HG02943 (cell line): ENCODE results near the gene PON1.

ENCODE experiments used
- ATAC-seq: cut with Tn5 transposase; IDR thresholded peaks from one replicate; pipeline ENCODE4 v1.9.1; 2021; ENCODE audit warnings: mild to moderate bottlenecking, low read depth, moderate library complexity; ENCODE audit not compliant: unreplicated experiment

Gene PON1

DNA sequence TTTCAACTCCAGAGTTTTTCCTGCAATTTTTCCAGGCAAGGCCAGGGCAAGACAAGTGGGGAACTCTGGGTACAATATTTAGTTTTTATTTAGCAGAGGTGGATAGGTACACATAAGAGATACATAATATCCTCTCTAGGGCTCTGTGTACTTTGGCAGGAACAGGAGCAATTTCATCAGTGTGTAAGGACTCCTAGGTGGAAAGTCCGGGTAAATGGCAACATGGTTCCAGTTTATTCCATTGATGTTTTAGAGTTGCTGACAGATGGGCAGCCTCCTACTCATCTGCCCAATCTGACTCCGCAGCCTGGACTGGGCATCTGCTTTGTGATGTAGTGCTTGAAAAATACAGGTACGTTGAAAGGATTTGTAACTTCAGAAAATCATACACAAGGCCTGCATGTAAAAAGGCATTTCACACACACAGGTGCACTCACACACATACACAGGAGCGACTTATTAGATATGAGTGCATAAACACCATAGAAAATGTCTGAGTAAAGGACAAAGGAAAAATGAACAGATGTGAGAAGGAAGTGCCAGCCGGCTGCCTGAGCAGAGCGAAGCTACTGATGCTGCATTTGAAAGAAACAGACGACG, 5.7 kb downstream of the PON1 start:
- no peak for ATAC-seq

DNA sequence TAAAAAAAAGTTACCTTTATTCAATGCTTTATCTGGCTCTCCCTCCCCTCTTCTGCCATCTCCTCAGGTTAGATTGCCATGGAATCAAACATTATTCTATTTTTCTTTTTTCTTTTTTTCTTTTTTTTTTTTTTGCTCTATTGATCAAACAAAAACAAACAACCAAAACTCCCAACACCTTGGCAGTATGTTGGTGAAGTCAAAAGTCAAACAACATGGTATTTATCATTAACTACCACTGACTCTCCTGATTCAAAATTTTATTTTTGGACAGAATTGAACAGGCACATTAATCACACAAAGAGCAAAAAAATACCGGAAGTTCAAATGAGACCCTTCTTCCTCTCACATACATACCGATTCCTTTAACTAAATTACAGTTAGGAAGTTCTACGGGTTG, 6.4 kb downstream of the PON1 start:
- no peak for ATAC-seq

DNA sequence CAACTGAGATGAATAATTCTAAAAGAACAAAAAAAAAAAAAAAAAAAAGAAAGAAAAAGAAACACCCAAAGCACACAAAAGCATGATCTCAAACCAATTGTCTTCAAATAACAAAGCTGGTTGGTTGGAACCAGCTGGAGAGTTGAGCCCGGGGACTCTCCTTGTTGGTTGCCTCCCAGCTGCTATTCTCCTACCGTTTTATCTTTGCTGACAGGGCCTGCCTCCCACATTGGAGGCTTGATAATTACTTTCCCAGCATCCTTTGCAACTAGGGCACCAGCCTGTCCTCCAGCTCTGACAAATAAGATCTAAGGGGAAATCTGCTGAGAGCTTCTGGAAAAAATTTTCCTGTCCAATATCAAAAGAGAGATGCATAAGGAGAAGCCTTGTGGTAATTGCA, 6.8 kb downstream of the PON1 start:
- ATAC-seq, result no peak

DNA sequence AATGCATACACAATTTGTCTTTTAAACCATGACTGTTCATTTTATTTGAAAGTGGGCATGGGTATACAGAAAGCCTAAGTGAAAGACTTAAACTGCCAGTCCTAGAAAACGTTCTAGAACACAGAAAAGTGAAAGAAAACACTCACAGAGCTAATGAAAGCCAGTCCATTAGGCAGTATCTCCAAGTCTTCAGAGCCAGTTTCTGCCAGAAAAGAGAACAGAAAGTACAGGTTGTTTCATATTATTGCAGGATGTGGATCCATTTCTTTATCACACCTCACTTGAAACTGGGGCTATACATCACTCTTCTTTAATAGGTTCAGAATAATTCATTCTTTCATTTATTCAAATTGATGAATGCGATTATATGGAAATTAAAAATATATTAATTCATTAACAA, 7.7 kb downstream of the PON1 start:
- peak; percentile 86 for ATAC-seq

DNA sequence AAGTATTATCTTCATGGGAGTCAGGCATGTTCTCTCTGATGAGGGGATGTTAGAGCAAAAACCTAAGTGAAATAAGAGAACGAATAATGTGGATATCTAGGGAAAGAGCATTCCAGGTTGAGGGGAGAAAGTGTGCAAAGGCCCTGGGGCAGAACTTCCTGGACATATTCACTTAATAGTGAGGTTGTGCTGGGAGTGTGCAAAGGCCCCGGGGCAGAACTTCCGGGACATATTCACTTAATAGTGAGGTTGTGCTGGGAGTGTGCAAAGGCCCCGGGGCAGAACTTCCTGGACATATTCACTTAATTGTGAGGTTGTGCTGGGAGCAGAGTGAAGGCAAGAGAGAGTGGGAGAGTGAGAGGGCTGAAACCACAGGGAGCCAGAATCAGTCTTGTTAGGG, 11.8 kb downstream of the PON1 start:
- ATAC-seq, result no peak

DNA sequence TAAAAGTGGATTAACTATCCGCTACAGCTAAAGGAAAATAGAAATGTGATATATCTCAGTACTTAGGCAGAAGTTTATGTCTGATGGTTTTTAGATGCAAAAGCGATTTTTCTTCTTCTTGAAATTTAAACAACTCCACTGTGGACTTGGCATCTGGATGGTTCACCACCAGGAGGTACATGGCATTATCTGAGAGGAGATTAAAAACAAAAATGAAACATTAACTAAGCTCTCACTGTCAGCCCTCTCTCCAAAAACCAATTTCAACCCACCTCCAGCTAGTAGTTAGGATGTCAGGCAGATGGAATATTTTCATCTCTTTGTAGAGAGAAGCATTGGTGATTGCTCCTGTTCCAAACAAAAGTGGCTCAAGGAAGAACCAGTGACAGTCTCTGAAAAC, 12.9 kb downstream of the PON1 start:
- ATAC-seq, result no peak

DNA sequence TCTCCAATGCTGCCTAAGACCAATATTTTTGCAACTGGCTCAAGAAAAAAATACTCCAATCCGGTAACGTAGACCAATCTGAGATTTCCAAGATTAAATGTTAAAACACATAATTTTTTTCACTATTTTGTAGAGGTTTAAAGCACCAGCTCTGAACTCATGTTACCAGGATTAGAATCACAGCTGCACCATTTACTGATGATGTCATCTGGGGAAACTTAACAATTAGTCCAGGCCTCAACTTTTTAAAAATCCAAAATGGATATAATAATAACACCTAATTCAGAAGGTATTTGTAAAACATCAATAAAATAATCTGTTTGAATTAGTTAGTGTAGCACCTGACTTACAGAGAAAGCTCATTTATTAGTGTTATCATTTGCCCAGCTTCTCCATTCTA, 14.4 kb downstream of the PON1 start:
- no peak for ATAC-seq

DNA sequence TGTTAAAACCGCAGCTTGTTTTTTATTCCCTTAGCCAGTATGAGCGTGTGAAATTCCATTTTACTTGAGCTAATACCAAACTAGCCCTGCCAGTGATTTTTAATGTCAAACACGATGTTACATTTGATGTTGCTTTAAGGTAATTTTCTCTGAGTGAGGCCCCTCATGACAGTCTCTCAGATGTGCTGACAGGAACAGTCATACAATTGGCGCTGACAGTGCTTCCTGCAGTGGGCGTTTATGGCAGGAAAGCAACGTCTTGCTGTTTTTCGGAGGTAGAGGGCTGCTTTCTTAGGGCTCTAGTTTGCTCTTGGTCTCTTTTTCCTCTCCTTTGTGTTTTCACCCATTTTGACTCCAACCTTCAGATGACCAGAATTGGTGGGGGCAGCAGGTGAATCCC, 19.3 kb downstream of the PON1 start:
- ATAC-seq, result no peak

DNA sequence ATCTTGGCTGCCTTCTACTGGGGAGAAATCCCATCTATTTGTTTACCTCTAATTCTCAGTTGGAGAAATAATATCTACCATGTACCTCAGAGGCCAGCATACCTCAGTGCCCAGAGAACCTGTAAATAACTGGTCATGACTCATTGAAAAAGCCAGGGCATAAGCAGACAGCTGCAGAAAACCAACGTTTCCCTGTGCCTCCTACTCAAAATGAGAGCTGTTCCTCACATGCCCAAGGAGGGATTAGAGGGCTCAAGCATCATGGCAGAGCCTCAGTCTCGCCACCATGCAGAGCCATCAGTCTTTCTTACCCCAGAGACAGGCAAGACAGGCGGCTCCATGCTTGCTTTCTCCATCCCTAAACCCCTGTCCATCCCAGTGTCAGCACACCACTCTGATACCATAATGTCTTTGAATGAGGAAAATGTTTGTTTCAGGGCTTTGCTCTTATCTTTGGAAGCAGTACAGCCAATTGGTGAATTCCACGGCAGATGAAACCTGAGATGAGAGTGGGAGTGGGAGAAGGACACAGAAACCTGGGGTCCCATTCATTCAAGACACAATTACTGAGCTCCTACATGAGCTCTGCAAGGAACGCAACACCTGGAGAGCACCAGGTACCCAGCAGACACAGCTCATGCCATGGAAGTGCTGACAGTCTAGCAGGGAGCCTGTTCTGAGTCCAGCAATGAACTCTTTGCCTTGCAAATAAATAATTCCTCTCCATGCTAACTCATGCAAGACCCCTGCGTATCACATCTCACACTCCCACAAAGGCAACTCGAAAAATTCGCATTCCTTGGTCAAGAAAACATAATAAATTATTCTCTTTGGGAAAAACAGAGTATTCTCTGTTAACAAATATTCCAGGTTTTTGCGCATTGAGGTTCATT, 21.1 kb downstream of the PON1 start:
- no peak for ATAC-seq

DNA sequence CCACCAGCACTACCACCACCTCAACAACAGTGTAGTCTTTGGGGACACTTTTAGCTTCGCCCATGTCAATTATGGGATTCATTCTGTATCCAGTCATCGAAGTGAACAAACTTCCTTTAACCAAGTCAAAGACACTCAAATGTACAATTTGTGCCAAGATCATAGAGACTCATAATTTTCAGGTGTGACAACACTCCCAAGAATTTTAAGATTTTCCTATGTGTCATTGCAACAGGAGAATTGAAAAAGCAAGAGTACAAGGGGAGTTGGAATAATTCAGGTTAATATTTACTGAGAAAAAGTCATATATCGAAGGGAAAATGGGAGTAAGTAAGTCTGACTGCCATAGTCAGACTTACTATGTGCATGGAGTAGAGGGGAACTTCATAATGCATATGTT, 26.2 kb downstream of the PON1 start:
- no peak for ATAC-seq

DNA sequence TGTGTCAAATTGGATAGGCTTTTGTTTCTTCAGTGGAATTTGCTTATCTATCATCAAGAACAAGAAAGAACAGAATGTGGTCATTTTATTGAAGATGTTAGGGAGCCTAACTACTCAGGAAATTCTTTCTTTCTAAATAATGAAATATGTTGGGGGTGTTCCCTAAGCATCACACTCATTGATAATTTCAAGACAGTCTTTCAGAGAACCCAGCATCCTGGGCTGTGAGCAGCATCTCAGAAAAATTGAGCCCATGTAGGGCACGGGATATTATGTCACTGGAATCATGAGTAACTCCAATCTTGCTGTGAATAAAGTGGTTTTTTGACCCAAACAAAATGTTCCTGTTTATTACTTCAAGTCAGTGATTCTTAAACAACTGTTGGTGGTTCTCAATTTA, 27.3 kb downstream of the PON1 start:
- no peak for ATAC-seq

DNA sequence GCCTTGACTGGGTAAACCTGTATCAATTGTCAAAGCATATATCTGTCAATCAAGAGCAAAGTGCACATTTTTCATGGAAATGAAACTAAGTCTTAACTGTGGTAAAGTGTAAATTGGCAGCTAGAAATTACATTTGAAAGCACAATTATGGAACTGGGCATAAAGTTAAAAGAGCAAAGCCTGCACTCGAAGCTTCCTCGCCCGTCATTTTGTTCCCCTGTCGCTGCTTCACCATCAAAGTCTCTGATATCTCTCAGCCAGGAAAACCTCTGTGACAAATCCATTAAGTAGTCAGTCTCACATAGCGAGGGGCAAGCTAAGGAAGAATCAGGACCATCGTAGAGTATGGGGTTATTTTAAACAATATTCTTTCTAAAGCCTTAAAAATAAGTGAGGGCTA, 27.9 kb downstream of the PON1 start:
- ATAC-seq, result no peak

DNA sequence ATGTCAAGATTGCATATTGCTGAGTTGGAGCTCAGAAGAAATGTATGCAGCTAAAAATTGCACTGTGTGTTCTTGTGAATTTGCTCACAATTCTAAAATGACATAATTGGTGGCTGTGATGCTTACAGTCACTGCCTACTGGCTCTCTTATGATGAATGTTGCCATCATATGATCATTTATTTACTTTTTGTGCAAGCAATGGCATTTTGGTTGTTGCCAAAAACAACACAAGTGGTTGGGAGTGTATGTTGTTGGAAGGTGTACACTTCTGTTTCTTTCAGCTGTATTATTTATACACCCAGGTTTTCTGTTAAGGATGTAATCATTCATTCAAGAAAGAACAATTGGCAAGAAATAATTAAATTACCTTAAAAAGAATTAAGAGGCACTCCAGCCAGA, 28.9 kb downstream of the PON1 start:
- no peak for ATAC-seq

DNA sequence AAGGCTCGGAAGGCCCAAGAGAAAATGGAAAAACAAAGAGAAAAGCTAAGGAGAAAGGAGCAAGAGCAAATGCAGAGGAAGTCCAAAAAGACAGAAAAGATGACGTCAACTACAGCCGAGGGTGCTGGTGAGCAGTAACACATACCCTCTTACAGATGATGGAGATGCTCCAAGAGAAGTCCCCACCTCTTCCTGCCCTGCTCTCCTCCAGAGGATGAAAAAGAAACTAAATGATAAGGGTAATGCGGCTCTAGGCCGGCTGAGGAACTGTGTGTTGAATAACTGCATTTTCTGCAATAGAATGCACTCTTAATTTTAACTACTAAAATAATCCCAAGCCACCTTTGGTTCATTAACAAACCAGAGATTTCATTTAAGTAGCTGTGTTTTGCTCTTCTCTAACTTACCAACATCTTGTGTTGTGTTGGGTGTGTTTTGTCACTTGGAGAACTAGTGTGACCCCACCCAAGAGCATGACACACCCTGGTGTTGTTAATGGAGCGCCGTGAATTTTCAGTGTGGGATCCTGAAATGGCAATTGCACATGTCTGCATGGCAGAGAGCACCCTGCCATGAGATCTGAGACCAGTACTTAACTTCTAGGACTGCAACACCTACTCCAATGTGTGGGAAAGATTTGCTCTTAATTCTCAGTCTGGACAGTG, 34.0 kb downstream of the PON1 start:
- no peak for ATAC-seq

DNA sequence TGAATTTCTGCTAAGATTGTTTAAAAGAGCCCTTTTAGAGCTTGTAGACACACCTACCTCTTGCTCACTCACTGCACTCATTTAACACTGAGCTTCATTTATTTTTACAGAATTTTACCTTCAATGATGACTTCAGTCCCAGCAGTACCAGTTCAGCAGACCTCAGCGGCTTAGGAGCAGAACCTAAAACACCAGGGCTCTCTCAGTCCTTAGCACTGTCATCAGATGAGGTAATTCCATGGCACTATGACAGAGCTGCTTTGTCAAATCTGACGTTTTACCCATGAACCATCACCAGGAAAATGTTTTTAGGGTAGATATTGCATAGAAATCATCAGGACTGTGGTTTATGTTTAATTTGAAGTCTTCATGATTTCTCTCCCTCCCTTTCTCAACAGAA, 38.2 kb downstream of the PON1 start:
- ATAC-seq, result no peak

DNA sequence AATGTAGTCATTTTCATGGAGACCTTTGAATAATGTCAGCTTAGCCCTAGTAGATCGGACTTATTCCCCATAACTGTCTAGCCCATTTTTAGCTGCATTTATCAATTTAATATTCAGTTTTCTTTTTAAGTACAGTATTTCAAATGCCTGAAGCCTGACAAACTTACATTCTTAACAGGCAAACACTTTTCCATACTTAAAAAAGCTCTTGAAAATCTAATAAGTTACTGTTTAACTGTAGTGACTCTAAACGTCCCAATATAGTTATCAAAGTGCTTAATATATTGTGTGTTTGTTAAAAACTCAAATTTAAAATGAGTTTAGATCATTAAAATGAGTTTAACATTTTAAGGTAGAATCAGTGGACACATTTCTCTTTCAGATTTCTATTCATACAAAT, 44.9 kb downstream of the PON1 start:
- no peak for ATAC-seq

DNA sequence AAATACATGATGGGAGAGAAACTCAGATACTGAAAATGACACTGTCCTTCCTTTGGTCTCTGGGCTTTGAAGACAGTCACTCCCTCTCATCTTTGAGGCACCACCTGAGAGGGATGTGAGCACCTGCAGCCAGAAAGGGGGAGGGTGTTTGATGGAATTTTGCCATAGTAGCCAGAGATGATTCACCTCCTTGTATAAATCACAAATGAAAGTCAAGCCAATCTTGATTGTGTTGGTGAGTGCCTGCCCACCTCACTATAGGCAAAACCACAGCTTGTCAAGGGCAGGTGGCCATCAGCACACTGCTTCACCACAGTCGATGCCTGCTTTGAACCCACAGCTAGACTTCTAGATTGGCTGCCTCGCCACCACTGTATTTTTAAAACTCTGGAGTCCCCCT, 48.2 kb downstream of the PON1 start:
- no peak for ATAC-seq

DNA sequence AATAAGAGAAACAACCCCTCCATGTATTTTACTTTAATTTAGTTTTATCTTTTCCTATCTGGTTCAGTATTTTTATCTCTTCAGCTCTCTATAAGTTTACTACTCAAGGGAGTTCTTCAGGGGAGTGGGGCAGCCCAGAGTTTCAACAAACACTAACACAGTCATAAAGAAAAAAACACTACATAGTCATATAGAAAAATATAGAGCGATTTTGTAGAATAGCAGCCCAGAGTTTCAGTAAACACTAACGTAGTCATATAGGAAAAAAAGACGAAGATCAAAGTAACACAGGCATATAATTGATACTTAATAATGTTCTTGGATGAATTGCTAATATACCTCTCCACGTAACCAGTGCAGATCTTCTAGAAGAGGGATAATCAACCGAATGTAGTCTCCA, 54.7 kb downstream of the PON1 start:
- ATAC-seq, result no peak

DNA sequence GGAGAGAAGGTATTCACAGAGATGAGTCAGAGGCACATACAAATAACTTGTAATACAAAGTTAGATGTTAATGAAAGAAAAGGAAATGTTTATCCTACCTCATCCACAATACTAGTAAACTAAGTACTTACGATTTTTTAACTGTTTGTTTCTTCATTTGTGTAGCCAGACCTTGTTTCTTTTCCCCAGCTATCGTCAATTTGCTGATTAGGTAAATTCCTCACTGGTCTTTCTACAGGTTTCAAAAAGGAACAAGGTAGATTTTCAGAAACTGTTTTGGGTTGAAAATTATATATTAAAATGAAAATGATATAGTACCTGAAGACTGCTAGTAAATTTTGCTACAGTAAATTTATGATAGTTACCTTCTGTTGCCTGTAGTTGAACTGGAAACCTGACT, 56.6 kb downstream of the PON1 start:
- no peak for ATAC-seq

DNA sequence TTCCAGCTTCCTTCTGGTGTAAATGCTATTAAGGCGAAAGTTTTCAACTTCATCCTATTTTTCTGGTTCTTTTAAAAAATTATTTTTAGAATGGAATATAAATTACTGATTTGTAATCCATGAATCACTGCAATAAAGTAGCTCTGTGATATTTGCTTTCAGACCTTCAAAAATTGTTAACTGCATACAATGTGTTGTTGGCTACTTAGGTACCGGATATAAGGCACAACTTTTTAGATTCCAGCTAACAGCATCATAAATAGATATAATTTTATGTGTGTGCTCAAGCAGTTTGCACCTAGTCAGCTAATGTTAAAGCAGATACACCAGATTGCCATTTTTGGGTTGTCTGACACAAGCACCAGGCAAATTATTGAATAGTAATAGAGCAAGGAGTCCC, 58.7 kb downstream of the PON1 start:
- no peak for ATAC-seq

DNA sequence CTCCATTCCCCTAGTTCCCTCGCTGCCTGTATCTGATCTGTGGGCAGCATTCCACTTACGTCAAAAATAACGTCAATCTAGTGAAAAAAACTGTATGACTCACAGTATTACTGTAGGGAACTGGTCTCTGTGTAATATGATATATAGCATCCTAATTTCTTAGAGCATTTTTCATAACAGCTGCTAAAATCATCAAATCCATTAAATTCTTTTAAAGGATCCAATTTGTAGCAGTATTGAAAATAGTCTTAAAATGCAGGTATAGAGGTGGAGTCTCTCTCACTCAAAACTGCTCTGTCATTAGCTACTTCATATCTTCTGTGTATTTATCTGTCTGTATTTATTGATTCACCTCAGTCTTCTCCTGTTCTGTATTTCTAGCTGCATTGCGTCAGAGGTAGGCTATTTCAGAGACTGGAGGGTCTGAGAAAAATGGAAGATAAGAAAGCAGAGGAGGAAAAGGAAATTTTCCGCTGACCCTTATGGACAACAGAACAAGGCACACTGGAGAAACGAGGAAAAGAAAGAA, 59.9 kb downstream of the PON1 start:
- no peak for ATAC-seq
